WTC11 (cell line): ENCODE data around the gene ZNF718. TPM values are rescaled to one million over a fixed set of nuclear protein-coding genes. Genes with fewer than 3 reads are reported as not detected.
"Not testable (repeated sequence)": the region's sequence is repeated elsewhere in the genome, so short reads cannot be mapped to it uniquely, and the experiment has no call there.

Source experiments
- ATAC-seq: fragments of 200-7000 bp; cut with Tn5 transposase; 2 replicates; pipeline ENCODE4 v1.10.0; 2021; ENCODE audit warnings: mild to moderate bottlenecking, moderate library complexity
- CTCF ChIA-PET: fragments of 300-600 bp; sonication (Branson Sonifier 250); formaldehyde crosslinking; loops from one replicate; lab custom pipeline; 2021; ENCODE audit warnings: antibody characterized with exemption; lab: Charles Lee
- POLR2A ChIA-PET: fragments of 350-600 bp; sonication (Branson Sonifier 250); formaldehyde crosslinking; loops from one replicate; lab custom pipeline; 2021; ENCODE audit warnings: antibody characterized with exemption; lab: Charles Lee
- DNase-seq: peaks from one replicate; pipeline ENCODE4 v3.0.0; 2021; ENCODE audit warnings: low spot score
- H3K27ac Mint-ChIP-seq: 2 replicates; pipeline ENCODE4 v1.8.0; 2021; ENCODE audit warnings: mixed read lengths
- H3K27me3 Mint-ChIP-seq: 2 replicates; pipeline ENCODE4 v1.8.0; 2021; ENCODE audit warnings: low read depth, mild to moderate bottlenecking, moderate library complexity, mixed read lengths
- H3K36me3 Mint-ChIP-seq: 2 replicates; pipeline ENCODE4 v1.8.0; 2021; ENCODE audit warnings: mixed read lengths
- H3K4me1 Mint-ChIP-seq: 2 replicates; pipeline ENCODE4 v1.8.0; 2022; ENCODE audit warnings: mixed read lengths
- H3K4me3 Mint-ChIP-seq: 2 replicates; pipeline ENCODE4 v1.8.0; 2021; ENCODE audit warnings: mild to moderate bottlenecking, moderate library complexity, mixed read lengths
- H3K9me3 Mint-ChIP-seq: 2 replicates; pipeline ENCODE4 v1.8.0; 2021; ENCODE audit warnings: mixed read lengths
- CDX4 ChIP-seq: fragments of 250-450 bp; sonication (Bioruptor Pico); IDR thresholded peaks from 2 replicates; pipeline ENCODE4 v1.9.0; 2021; ENCODE audit warnings: moderate library complexity, mild to moderate bottlenecking, inconsistent platforms, borderline replicate concordance
- ESRRA ChIP-seq: sonication (generic); formaldehyde crosslinking; IDR thresholded peaks from 2 replicates; pipeline ENCODE4 v1.8.1; 2022; ENCODE audit warnings: mild to moderate bottlenecking, missing genetic modification reagents, borderline replicate concordance
- IRF1 ChIP-seq: sonication (generic); formaldehyde crosslinking; IDR thresholded peaks from 2 replicates; pipeline ENCODE4 v1.8.0; 2023; ENCODE audit warnings: missing genetic modification reagents
- NFE2L1 ChIP-seq: sonication (generic); formaldehyde crosslinking; IDR thresholded peaks from 2 replicates; pipeline ENCODE4 v1.8.1; 2023; ENCODE audit warnings: missing genetic modification reagents
- NR2C2 ChIP-seq: sonication (generic); formaldehyde crosslinking; IDR thresholded peaks from 2 replicates; pipeline ENCODE4 v1.8.0; 2022; ENCODE audit warnings: mild to moderate bottlenecking, missing genetic modification reagents
- TEAD1 ChIP-seq: sonication (generic); formaldehyde crosslinking; IDR thresholded peaks from 2 replicates; pipeline ENCODE4 v1.8.0; 2022; ENCODE audit warnings: mild to moderate bottlenecking, missing genetic modification reagents
- USF1 ChIP-seq: sonication (generic); formaldehyde crosslinking; IDR thresholded peaks from 2 replicates; pipeline ENCODE4 v1.8.0; 2022; ENCODE audit warnings: mild to moderate bottlenecking, missing genetic modification reagents
- USF2 ChIP-seq: sonication (generic); formaldehyde crosslinking; IDR thresholded peaks from 2 replicates; pipeline ENCODE4 v1.8.1; 2023; ENCODE audit warnings: mild to moderate bottlenecking, missing genetic modification reagents, moderate library complexity
- ZBTB21 ChIP-seq: sonication (generic); formaldehyde crosslinking; IDR thresholded peaks from 2 replicates; pipeline ENCODE4 v1.8.1; 2023; ENCODE audit warnings: mild to moderate bottlenecking, missing genetic modification reagents, borderline replicate concordance
- ZNF121 ChIP-seq: sonication (generic); formaldehyde crosslinking; IDR thresholded peaks from 2 replicates; pipeline ENCODE4 v1.8.0; 2023; ENCODE audit warnings: missing genetic modification reagents
- ZNF219 ChIP-seq: sonication (generic); formaldehyde crosslinking; IDR thresholded peaks from 2 replicates; pipeline ENCODE4 v1.8.0; 2023; ENCODE audit warnings: missing genetic modification reagents, mild to moderate bottlenecking, borderline replicate concordance
- ZNF232 ChIP-seq: sonication (generic); formaldehyde crosslinking; IDR thresholded peaks from 2 replicates; pipeline ENCODE4 v1.8.0; 2022; ENCODE audit warnings: mild to moderate bottlenecking, missing genetic modification reagents
- ZNF423 ChIP-seq: fragments of 250-450 bp; sonication (Bioruptor Pico); IDR thresholded peaks from 2 replicates; pipeline ENCODE4 v2.1.2; 2022; ENCODE audit warnings: mild to moderate bottlenecking, moderate library complexity
- total RNA-seq: library from RNA; stranded (reverse); gene quantifications from 3 replicates; pipeline ENCODE4 v1.2.3, GENCODE V29; 2021

ZNF718 gene
- total RNA-seq, 1 experiment from 2014 or later = 12.5 TPM

GRCh38 chr4:176995-177394 lies 52.7 kb downstream of the ZNF718 start:
- ChIA-PET CTCF (no interaction called here), POLR2A (no interaction called here)
- Mint-ChIP-seq H3K4me3 (no peak overlapping the region), H3K9me3 (peaks cover 19% of the 10 kb centered on the region), H3K27ac (no peak overlapping the region), H3K4me1 (peaks cover 31% of the 10 kb centered on the region), H3K36me3 (peaks cover 10% of the 10 kb centered on the region), H3K27me3 (peaks cover 37% of the 10 kb centered on the region)
- TF ChIP-seq ZNF219 (CRISPR knock-in tag) (no peak), ESRRA (no peak)
- DNase-seq (no peak), ATAC-seq (no peak)

- H3K36me3 Mint-ChIP-seq, CTCF ChIA-PET: not testable (repeated sequence)
- peaks cover 11% of the 10 kb centered on the region for H3K9me3 Mint-ChIP-seq
Observed at GRCh38 chr4:182225-182624, 57.9 kb downstream of the ZNF718 start.

GRCh38 chr4:188091-188490 lies 63.8 kb downstream of the ZNF718 start:
- H3K4me3 Mint-ChIP-seq = no peak overlapping the region
- H3K27ac Mint-ChIP-seq = no peak overlapping the region
- POLR2A ChIA-PET = no interaction called here
- H3K36me3 Mint-ChIP-seq = peaks cover 5% of the 10 kb centered on the region; the same call in 1 of the 2 replicates
- H3K4me1 Mint-ChIP-seq = no peaks in the 10 kb centered on the region
- TF ChIP-seq USF1 (CRISPR knock-in tag) (no peak), NR2C2 (CRISPR knock-in tag) (no peak), IRF1 (CRISPR knock-in tag) (no peak), CDX4 (CRISPR knock-in tag) (no peak), NFE2L1 (CRISPR knock-in tag) (no peak), ZNF121 (CRISPR knock-in tag) (no peak)
- peaks cover 18% of the 10 kb centered on the region for H3K9me3 Mint-ChIP-seq
- CTCF ChIA-PET = no interaction called here
- no peaks in the 10 kb centered on the region; the same call in 1 of the 2 replicates for H3K27me3 Mint-ChIP-seq
- ATAC-seq (no peak), DNase-seq (no peak)

More at GRCh38 chr4:182225-182624, 57.9 kb downstream of the ZNF718 start:
- DNase-seq, H3K4me3 Mint-ChIP-seq, ATAC-seq, H3K27me3 Mint-ChIP-seq, H3K27ac Mint-ChIP-seq, H3K4me1 Mint-ChIP-seq, POLR2A ChIA-PET: not testable (repeated sequence)

GRCh38 chr4:195159-195558 lies 70.9 kb downstream of the ZNF718 start:
- Mint-ChIP-seq H3K36me3 (peaks cover 16% of the 10 kb centered on the region), H3K9me3 (peaks cover 24% of the 10 kb centered on the region)
- ATAC-seq, DNase-seq, H3K4me3 Mint-ChIP-seq, CTCF ChIA-PET, POLR2A ChIA-PET, H3K27me3 Mint-ChIP-seq, H3K4me1 Mint-ChIP-seq, H3K27ac Mint-ChIP-seq: not testable (repeated sequence)

GRCh38 chr4:200936-201335 lies 76.6 kb downstream of the ZNF718 start:
- no peak overlapping the region for H3K4me3 Mint-ChIP-seq
- CTCF ChIA-PET = no interaction called here
- ATAC-seq (no peak), DNase-seq (no peak)
- H3K27ac Mint-ChIP-seq = no peak overlapping the region
- peaks cover 63% of the 10 kb centered on the region for H3K9me3 Mint-ChIP-seq
- H3K4me1 Mint-ChIP-seq = peaks cover 4% of the 10 kb centered on the region; the same call in 1 of the 2 replicates
- no peak for TF ChIP-seq USF2 (CRISPR knock-in tag)
- no peak for TF ChIP-seq ZNF423
- no peak for TF ChIP-seq ZNF232
- TF ChIP-seq TEAD1 (CRISPR knock-in tag) = no peak
- TF ChIP-seq ZBTB21 (CRISPR knock-in tag) = no peak
- peaks cover 6% of the 10 kb centered on the region for H3K27me3 Mint-ChIP-seq
- peaks cover 68% of the 10 kb centered on the region for H3K36me3 Mint-ChIP-seq
- POLR2A ChIA-PET = no interaction called here

GRCh38 chr4:202822-203221 lies 78.5 kb downstream of the ZNF718 start:
- ATAC-seq, H3K4me1 Mint-ChIP-seq, H3K27ac Mint-ChIP-seq, H3K27me3 Mint-ChIP-seq, H3K4me3 Mint-ChIP-seq, DNase-seq, CTCF ChIA-PET, POLR2A ChIA-PET: not testable (repeated sequence)
- Mint-ChIP-seq H3K9me3 (peaks cover 68% of the 10 kb centered on the region), H3K36me3 (peaks cover 82% of the 10 kb centered on the region)
